Adrenal gland (tissue), 12 donors: Measurements from ENCODE around the gene CDH24. TPM values are rescaled to one million over a fixed set of nuclear protein-coding genes. Genes with fewer than 3 reads are reported as not detected.

ENCODE experiments used
- DNase-seq, 7 donors: peaks; one replicate each; pipeline ENCODE4 v3.0.0-alpha.2; 2019 to 2020
- H3K27ac ChIP-seq, 5 donors: fragments of 200-600 bp; sonication (generic) in 4 of 5; 1 replicate in 3 of 5; 2 replicates in 2 of 5; pipeline versions ENCODE4 v1.5.1 to v1.8.0; 2016 to 2020; ENCODE audit warnings: mild to moderate bottlenecking in 1 of 5
- H3K27me3 ChIP-seq: fragments of 200-600 bp; 2 replicates; pipeline ENCODE4 v1.8.0; 2021
- H3K36me3 ChIP-seq, 2 donors: fragments of 200-600 bp; replicated peaks in 1 of 2; 1 replicate in 1 of 2; 2 replicates in 1 of 2; pipeline versions ENCODE4 v1.5.1 to v1.8.0; 2018 to 2022
- H3K4me1 ChIP-seq, 2 donors: fragments of 200-600 bp; replicated peaks in 1 of 2; 1 replicate in 1 of 2; 2 replicates in 1 of 2; pipeline versions ENCODE4 v1.5.1 to v1.8.0; 2018 to 2021
- H3K4me3 ChIP-seq, 4 donors: fragments of 200-600 bp; sonication (generic) in 3 of 4; one replicate each; pipeline ENCODE4 v1.5.1; 2016 to 2018
- H3K9me3 ChIP-seq, 3 donors: fragments of 200-600 bp; sonication (generic) in 1 of 3; replicated peaks in 1 of 3; 1 replicate in 2 of 3; 2 replicates in 1 of 3; pipeline versions ENCODE4 v1.5.1 to v1.8.0; 2016 to 2021
- CTCF ChIP-seq, 6 experiments: fragments of 450-650 bp in 4 of 6; fragments of 200-600 bp in 2 of 6; sonication (generic) in 1 of 6; IDR thresholded peaks; 1 replicate in 5 of 6; 2 replicates in 1 of 6; pipeline versions ENCODE4 v1.5.1 to v1.8.0; 2016 to 2021; ENCODE audit warnings: antibody characterized with exemption in 6 of 6, mild to moderate bottlenecking in 2 of 6, moderate library complexity in 1 of 6
- POLR2A ChIP-seq, 2 donors: fragments of 450-650 bp; IDR thresholded peaks; one replicate each; pipeline ENCODE4 v1.6.1; 2017; ENCODE audit warnings: antibody characterized with exemption in 2 of 2, mild to moderate bottlenecking in 2 of 2, moderate library complexity in 1 of 2
- WGBS, 4 donors: extraction: QIAGEN DNeasy Blood & Tissue Kit in 2 of 4; methylation state at CpG; one replicate each; pipeline versions ENCODE4 v1.1.5 to v1.1.7; 2013 to 2017; 5-methylcytosine and 5-hydroxymethylcytosine counted together
- intact Hi-C, 2 donors: fragments of 100-400 bp; cut with DNase I; formaldehyde crosslinking; loops; one replicate each; pipeline versions ENCODE4 v1.14.1 to v1.15.0; 2022 to 2023
- polyA plus RNA-seq, 3 donors: library from polyadenylated mRNA; stranded (reverse); fragments of 200-250 nt in 2 of 3; fragments of 350-450 nt in 1 of 3; fragmentation: Illumina TruSeq in 1 of 3; extraction: RNeasy Lipid Tissue Mini Kit (QIAGEN cat#74804) in 1 of 3; gene quantifications; one replicate each; pipeline ENCODE4 v1.2.3, GENCODE V29; 2013 to 2014
- total RNA-seq, 9 donors: library from RNA; depleted of rRNA in 4 of 9; stranded (reverse); fragments of >200 nt in 4 of 9; fragments of 120-200 nt in 1 of 9; fragmentation: NEBNext Ultra II Directional in 1 of 9; extraction: Animal tissue kit (Norgen Biotek cat#: 25700) in 1 of 9; gene quantifications; one replicate each; pipeline versions ENCODE4 v1.1.0 to v1.2.4, GENCODE V29; 2013 to 2023
- donor health status: healthy with polysubstance abuse.
- donor health status: Bipolar disorder and iron deficiency.
- donor health status: DM: yes; HTN: yes; CAD: no.
- donor health status: DM: no; HTN: no; CAD: no.
- donor health status: DM: no; HTN: no; CAD: no.
- donor health status: DM: yes; HTN: yes; CAD: no.

Gene CDH24
- total and polyA plus RNA-seq, 12 donors: 1.5 to 29.3 (median 3.5) TPM

- 59 to 70% (median 63%) methylated on average over 10 of the region's 10 CpGs for WGBS, 4 donors
Measured at GRCh38 chr14:23101986-23102625, 44.8 kb upstream of the CDH24 start.

GRCh38 chr14:23101213-23101970, 44.1 kb upstream of the CDH24 start:
- Histone ChIP-seq H3K27me3 (no peaks in the 10 kb centered on the region), H3K9me3 (no peaks in the 10 kb centered on the region), H3K4me1 (peaks cover 15 to 30% of the 10 kb centered on the region in 2 donors), H3K27ac (no peak overlapping the region), H3K4me3 (no peak overlapping the region), H3K36me3 (peaks cover 0 to 19% of the 10 kb centered on the region in 2 donors)
- WGBS, 4 donors: 83 to 93% (median 88%) methylated on average over 6 of the region's 6 CpGs
- TF ChIP-seq POLR2A (IDR thresholded peaks at IDR 0.05) (no peak), CTCF (IDR thresholded peaks at IDR 0.05) (no peak)
- intact Hi-C loops: loop anchor here (5.0 kb wide), 2 partner anchors 34 to 39 kb away; no protein-coding TSS in a partner anchor
- DNase-seq: no peak

More at GRCh38 chr14:23101986-23102625, 44.8 kb upstream of the CDH24 start:
- intact Hi-C loops: loop anchor here (5.0 kb wide), 2 partner anchors 35 to 40 kb away; no protein-coding TSS in a partner anchor
- Histone ChIP-seq H3K36me3 (peaks cover 0 to 19% of the 10 kb centered on the region in 2 donors), H3K27me3 (no peaks in the 10 kb centered on the region), H3K9me3 (no peaks in the 10 kb centered on the region), H3K4me3 (no peak overlapping the region), H3K27ac (no peak overlapping the region), H3K4me1 (peaks cover 8 to 23% of the 10 kb centered on the region in 2 donors)
- no peak for TF ChIP-seq CTCF (IDR thresholded peaks at IDR 0.05)
- no peak for TF ChIP-seq POLR2A (IDR thresholded peaks at IDR 0.05)
- DNase-seq: no peak

GRCh38 chr14:23099212-23099861, 42.0 kb upstream of the CDH24 start:
- no peaks in the 10 kb centered on the region for H3K9me3 ChIP-seq
- WGBS, 4 donors: 59 to 71% (median 63%) methylated on average over 10 of the region's 10 CpGs
- no peaks in the 10 kb centered on the region for H3K27me3 ChIP-seq
- peaks cover 0 to 19% of the 10 kb centered on the region in 2 donors for H3K36me3 ChIP-seq
- no peak overlapping the region for H3K4me3 ChIP-seq
- TF ChIP-seq CTCF (IDR thresholded peaks at IDR 0.05) (peak in 1 of 6 experiments; percentile 18), POLR2A (IDR thresholded peaks at IDR 0.05) (no peak)
- H3K27ac ChIP-seq: no peak overlapping the region
- intact Hi-C loops: no loop called here
- H3K4me1 ChIP-seq: peaks cover 18 to 31% of the 10 kb centered on the region in 2 donors
- DNase-seq: peak in 3 of 7 donors; percentile 51 to 59 (median 55)

- no peak overlapping the region for H3K4me3 ChIP-seq
- DNase-seq: no peak
- peaks cover 28 to 44% of the 10 kb centered on the region in 2 donors for H3K4me1 ChIP-seq
- 87 to 93% (median 92%) methylated on average over 7 of the region's 7 CpGs for WGBS, 4 donors
- H3K27ac ChIP-seq: no peak overlapping the region
- no peaks in the 10 kb centered on the region for H3K27me3 ChIP-seq
- intact Hi-C loops: no loop called here
- H3K36me3 ChIP-seq: peaks cover 0 to 22% of the 10 kb centered on the region in 2 donors
- no peaks in the 10 kb centered on the region for H3K9me3 ChIP-seq
- TF ChIP-seq CTCF (IDR thresholded peaks at IDR 0.05) (no peak), POLR2A (IDR thresholded peaks at IDR 0.05) (no peak)
Measured at GRCh38 chr14:23097786-23098185, 40.5 kb upstream of the CDH24 start.
